NCI-H1048 (cell line): ENCODE data around the gene NME3.

Source experiments
- DNase-seq: peaks from one replicate; lab custom pipeline; 2025; lab: John Stamatoyannopoulos, UW

Gene NME3

GRCh38 chr16:1724491-1724890, 46.9 kb downstream of the NME3 start:
- no peak for DNase-seq

GRCh38 chr16:1723450-1724147, 47.7 kb downstream of the NME3 start:
- no peak for DNase-seq

GRCh38 chr16:1721372-1721771, 50.0 kb downstream of the NME3 start:
- no peak for DNase-seq
